Mucosa of descending colon (tissue), 3 donors: ENCODE data around the gene TCN2. TPM values are rescaled to one million over a fixed set of nuclear protein-coding genes. Genes with fewer than 3 reads are reported as not detected.

Source experiments
- ATAC-seq: fragments of 200-7000 bp; cut with Tn5 transposase; one replicate; pipeline ENCODE4 v1.9.1; 2020; ENCODE audit warnings: mild to moderate bottlenecking, moderate library complexity
- DNase-seq, 3 donors: peaks; one replicate each; pipeline ENCODE4 v3.0.0-alpha.2; 2020
- H3K36me3 ChIP-seq: fragments of 200-600 bp; one replicate; pipeline ENCODE4 v1.8.0; 2021; ENCODE audit warnings: low read depth, mild to moderate bottlenecking
- H3K4me1 ChIP-seq: fragments of 200-600 bp; one replicate; pipeline ENCODE4 v1.8.0; 2021; ENCODE audit warnings: low read depth, mild to moderate bottlenecking
- H3K4me3 ChIP-seq: fragments of 200-600 bp; one replicate; pipeline ENCODE4 v1.8.0; 2021; ENCODE audit warnings: mild to moderate bottlenecking
- H3K9me3 ChIP-seq: fragments of 200-600 bp; one replicate; pipeline ENCODE4 v1.8.0; 2021; ENCODE audit warnings: mild to moderate bottlenecking
- intact Hi-C, 2 donors: fragments of 100-400 bp; cut with DNase I in 1 of 2; cut with micrococcal nuclease in 1 of 2; formaldehyde crosslinking; loops; one replicate each; pipeline versions ENCODE4 v1.11.0 to v1.11.1; 2022; cut with DNase I, micrococcal nuclease
- total RNA-seq, 3 donors: library from RNA; stranded (reverse); fragmentation: NEBNext Ultra II Directional in 2 of 3; extraction: Animal tissue kit (Norgen Biotek cat#: 25700) in 2 of 3; gene quantifications; one replicate each; pipeline versions ENCODE4 v1.2.1 to v1.2.4, GENCODE V29; 2021 to 2023
- TF ChIP-seq, protein P1 (sequence below): fragments of 200-600 bp; IDR thresholded peaks from one replicate; pipeline ENCODE4 v1.8.0; 2022; ENCODE audit warnings: antibody characterized with exemption, mild to moderate bottlenecking
- donor health status: DM: no; HTN: no; CAD: no; lungs with moderate emphysema.
- donor health status: DM: no; HTN: no; CAD: no.
- donor health status: DM: no; HTN: yes; CAD: no.

The TCN2 gene
- total RNA-seq, 3 donors from 2014 or later: 23.3 to 43.7 (median 40.2) TPM

GRCh38 chr22:30600921-30601320, 6.1 kb upstream of the TCN2 start:
- TF ChIP-seq, protein P1, sequence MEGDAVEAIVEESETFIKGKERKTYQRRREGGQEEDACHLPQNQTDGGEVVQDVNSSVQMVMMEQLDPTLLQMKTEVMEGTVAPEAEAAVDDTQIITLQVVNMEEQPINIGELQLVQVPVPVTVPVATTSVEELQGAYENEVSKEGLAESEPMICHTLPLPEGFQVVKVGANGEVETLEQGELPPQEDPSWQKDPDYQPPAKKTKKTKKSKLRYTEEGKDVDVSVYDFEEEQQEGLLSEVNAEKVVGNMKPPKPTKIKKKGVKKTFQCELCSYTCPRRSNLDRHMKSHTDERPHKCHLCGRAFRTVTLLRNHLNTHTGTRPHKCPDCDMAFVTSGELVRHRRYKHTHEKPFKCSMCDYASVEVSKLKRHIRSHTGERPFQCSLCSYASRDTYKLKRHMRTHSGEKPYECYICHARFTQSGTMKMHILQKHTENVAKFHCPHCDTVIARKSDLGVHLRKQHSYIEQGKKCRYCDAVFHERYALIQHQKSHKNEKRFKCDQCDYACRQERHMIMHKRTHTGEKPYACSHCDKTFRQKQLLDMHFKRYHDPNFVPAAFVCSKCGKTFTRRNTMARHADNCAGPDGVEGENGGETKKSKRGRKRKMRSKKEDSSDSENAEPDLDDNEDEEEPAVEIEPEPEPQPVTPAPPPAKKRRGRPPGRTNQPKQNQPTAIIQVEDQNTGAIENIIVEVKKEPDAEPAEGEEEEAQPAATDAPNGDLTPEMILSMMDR: no peak
- DNase-seq: no peak
- intact Hi-C loops: no loop called here
- no peaks in the 10 kb centered on the region for H3K9me3 ChIP-seq
- no peak for ATAC-seq
- no peak overlapping the region for H3K4me3 ChIP-seq
- H3K36me3 ChIP-seq: no peaks in the 10 kb centered on the region
- H3K4me1 ChIP-seq: peaks cover 22% of the 10 kb centered on the region

DNA sequence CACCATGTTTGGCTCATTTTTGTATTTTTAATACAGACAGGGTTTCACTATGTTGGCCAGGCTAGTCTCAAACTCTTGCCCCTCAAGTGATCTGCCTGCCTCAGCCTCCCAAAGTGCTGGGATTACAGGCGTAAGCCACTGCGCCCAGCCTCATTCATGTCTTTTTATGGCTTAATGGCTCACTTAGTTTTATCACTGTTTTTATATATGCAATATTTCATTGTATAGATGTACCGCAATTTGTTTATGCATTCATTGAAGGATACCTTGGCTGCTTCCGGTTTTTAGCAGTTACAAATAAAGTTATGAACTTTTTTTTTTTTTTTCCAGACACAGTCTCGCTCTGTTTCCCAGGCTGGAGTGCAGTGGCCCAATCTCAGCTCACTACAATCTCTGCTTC, 5.5 kb upstream of the TCN2 start:
- H3K4me1 ChIP-seq: peaks cover 27% of the 10 kb centered on the region
- DNase-seq (no peak), ATAC-seq (peak; percentile 77)
- TF ChIP-seq, protein P1: no peak
- H3K36me3 ChIP-seq: no peaks in the 10 kb centered on the region
- no peak overlapping the region for H3K4me3 ChIP-seq
- intact Hi-C loops: no loop called here
- H3K9me3 ChIP-seq: no peaks in the 10 kb centered on the region

- Histone ChIP-seq H3K4me3 (no peak overlapping the region), H3K9me3 (no peaks in the 10 kb centered on the region), H3K4me1 (peaks cover 27% of the 10 kb centered on the region), H3K36me3 (no peaks in the 10 kb centered on the region)
- DNase-seq: no peak
- intact Hi-C loops: no loop called here
- TF ChIP-seq, protein P1: no peak
- ATAC-seq: peak; percentile 53
Observed at GRCh38 chr22:30602049-30602448, 4.9 kb upstream of the TCN2 start.

GRCh38 chr22:30603801-30604200, 3.2 kb upstream of the TCN2 start:
- DNase-seq (no peak), ATAC-seq (peak; percentile 13)
- Histone ChIP-seq H3K4me3 (no peak overlapping the region), H3K36me3 (no peaks in the 10 kb centered on the region), H3K4me1 (peaks cover 43% of the 10 kb centered on the region), H3K9me3 (no peaks in the 10 kb centered on the region)
- TF ChIP-seq, protein P1: no peak
- intact Hi-C loops: no loop called here

DNA sequence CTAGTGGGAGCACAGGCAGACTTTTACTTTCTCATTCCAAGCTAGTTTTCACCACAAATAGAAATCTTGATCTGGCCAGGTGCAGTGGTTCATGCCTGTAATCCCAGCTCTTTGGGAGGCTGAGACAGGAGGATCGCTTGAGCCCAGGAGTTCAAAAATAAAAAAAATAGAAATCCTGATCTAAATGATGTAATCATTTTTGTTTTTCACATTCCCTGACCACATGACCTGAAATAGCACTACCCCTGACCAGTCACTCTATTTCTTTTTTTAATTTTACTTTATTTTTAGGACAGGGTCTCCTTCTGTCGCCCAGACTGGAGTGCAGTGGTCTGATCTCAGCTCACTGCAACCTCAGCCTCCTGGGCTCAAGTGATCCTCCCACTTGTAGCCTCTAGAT, 2.3 kb upstream of the TCN2 start:
- no peak for ATAC-seq
- peaks cover 52% of the 10 kb centered on the region for H3K4me1 ChIP-seq

More for the DNA sequence above, 2.3 kb upstream of the TCN2 start:
- DNase-seq: no peak
- Histone ChIP-seq H3K9me3 (no peaks in the 10 kb centered on the region), H3K4me3 (no peak overlapping the region), H3K36me3 (no peaks in the 10 kb centered on the region)
- intact Hi-C loops: no loop called here
- TF ChIP-seq, protein P1: no peak
